Hepatocyte (in vitro differentiated cells): ENCODE measurements around the gene CEP85.

ENCODE experiments used
- CTCF ChIP-seq: fragments of 200-600 bp; sonication (generic); IDR thresholded peaks from 2 replicates; pipeline ENCODE4 v1.5.1; 2016; ENCODE audit warnings: antibody characterized with exemption, mild to moderate bottlenecking; ENCODE audit not compliant: poor library complexity
- EZH2phosphoT487 ChIP-seq: fragments of 200-600 bp; sonication (generic); IDR thresholded peaks from one replicate; pipeline ENCODE4 v1.6.1; 2018; ENCODE audit warnings: antibody characterized with exemption, mild to moderate bottlenecking, low read depth, moderate library complexity; ENCODE audit not compliant: unreplicated experiment, severe bottlenecking

GRCh38 chr1:26280333-26281042 lies 46.5 kb downstream of the CEP85 start:
- TF ChIP-seq EZH2phosphoT487, result no peak
- TF ChIP-seq CTCF, result no peak
